OCI-LY3 (cell line): Measurements from ENCODE around the gene DRD2.

ENCODE experiments used
- H2AFZ ChIP-seq: fragments of 200-600, 300-600 bp; shearing (Covaris generic); 2 replicates; pipeline ENCODE4 v1.6.0; 2014; ENCODE audit warnings: antibody characterized with exemption, low read depth, low read length
- H3K27ac ChIP-seq: fragments of 200-600, 300-600 bp; sonication (generic); 2 replicates; pipeline ENCODE4 v1.5.1; 2014; ENCODE audit warnings: mild to moderate bottlenecking, low read length, moderate library complexity, mixed read lengths
- H3K27me3 ChIP-seq: fragments of 200-600, 300-600 bp; sonication (generic); 2 replicates; pipeline ENCODE4 v1.6.1; 2014; ENCODE audit warnings: low read depth, low read length, mixed read lengths
- H3K36me3 ChIP-seq: fragments of 200-600, 300-600 bp; sonication (generic); replicated peaks from 2 replicates; pipeline ENCODE3; 2014; ENCODE audit warnings: low read depth, low read length, mixed read lengths
- H3K4me1 ChIP-seq: fragments of 300-600, 200-600 bp; sonication (generic); 2 replicates; pipeline ENCODE4 v1.6.1; 2014; ENCODE audit warnings: low read length, mixed read lengths
- H3K4me2 ChIP-seq: fragments of 200-600, 300-600 bp; sonication (generic); 2 replicates; pipeline ENCODE4 v1.6.1; 2014; ENCODE audit warnings: low read length, mixed read lengths
- H3K4me3 ChIP-seq: fragments of 300-600, 200-600 bp; sonication (generic); 2 replicates; pipeline ENCODE4 v1.5.1; 2014; ENCODE audit warnings: antibody characterized with exemption, mild to moderate bottlenecking, low read length, moderate library complexity
- H3K79me2 ChIP-seq: fragments of 300-600, 200-600 bp; shearing (Covaris generic); 2 replicates; pipeline ENCODE4 v1.6.1; 2014; ENCODE audit warnings: mild to moderate bottlenecking, low read length, mixed read lengths
- H3K9ac ChIP-seq: fragments of 300-600, 200-600 bp; shearing (Covaris generic); 2 replicates; pipeline ENCODE4 v1.6.0; 2014; ENCODE audit warnings: mild to moderate bottlenecking, low read length, moderate library complexity
- H3K9me3 ChIP-seq: fragments of 200-600, 300-600 bp; shearing (Covaris generic); 2 replicates; pipeline ENCODE4 v1.6.1; 2014; ENCODE audit warnings: low read length, mixed read lengths; ENCODE audit not compliant: insufficient read depth
- H4K20me1 ChIP-seq: fragments of 200-600, 300-600 bp; sonication (generic); 2 replicates; pipeline ENCODE4 v1.6.1; 2016; ENCODE audit warnings: low read length, mixed read lengths; ENCODE audit not compliant: insufficient read depth
- EZH2phosphoT487 ChIP-seq: fragments of 200-600 bp; shearing (Covaris generic); IDR thresholded peaks from 2 replicates; pipeline ENCODE4 v1.6.1; 2018; ENCODE audit warnings: antibody characterized with exemption, mixed run types, low read depth
- TF ChIP-seq, protein P1 (sequence below): fragments of 200-600, 300-600 bp; sonication (generic); IDR thresholded peaks from 2 replicates; pipeline ENCODE4 v1.5.1; 2014; ENCODE audit warnings: antibody characterized with exemption, low read length, low read depth

The DRD2 gene

DNA sequence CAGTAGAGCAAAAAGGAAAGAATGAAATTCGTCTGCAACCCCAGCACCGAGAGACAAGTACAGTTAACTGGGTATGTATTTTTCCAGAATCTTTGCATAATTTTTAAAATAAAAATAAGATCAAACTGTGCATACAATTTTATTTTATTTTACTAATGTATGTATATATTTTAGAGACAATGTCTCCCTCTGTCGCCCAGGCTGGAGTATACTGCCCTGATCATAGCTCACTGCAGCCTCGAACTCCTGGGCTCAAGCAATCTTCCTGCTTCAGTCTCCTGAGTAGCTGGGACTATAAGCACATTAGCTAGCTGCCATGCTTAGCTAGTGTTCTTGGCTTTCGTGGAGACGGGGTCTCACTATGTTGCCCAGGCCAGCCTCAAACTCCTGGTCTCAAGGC, 18.8 kb upstream of the DRD2 start:
- no peaks in the 10 kb centered on the region for H4K20me1 ChIP-seq
- H3K27me3 ChIP-seq: peaks cover 21% of the 10 kb centered on the region
- H2AFZ ChIP-seq: no peak overlapping the region
- H3K4me1 ChIP-seq: no peaks in the 10 kb centered on the region
- no peak overlapping the region for H3K9ac ChIP-seq
- no peak for TF ChIP-seq EZH2phosphoT487
- TF ChIP-seq, protein P1, sequence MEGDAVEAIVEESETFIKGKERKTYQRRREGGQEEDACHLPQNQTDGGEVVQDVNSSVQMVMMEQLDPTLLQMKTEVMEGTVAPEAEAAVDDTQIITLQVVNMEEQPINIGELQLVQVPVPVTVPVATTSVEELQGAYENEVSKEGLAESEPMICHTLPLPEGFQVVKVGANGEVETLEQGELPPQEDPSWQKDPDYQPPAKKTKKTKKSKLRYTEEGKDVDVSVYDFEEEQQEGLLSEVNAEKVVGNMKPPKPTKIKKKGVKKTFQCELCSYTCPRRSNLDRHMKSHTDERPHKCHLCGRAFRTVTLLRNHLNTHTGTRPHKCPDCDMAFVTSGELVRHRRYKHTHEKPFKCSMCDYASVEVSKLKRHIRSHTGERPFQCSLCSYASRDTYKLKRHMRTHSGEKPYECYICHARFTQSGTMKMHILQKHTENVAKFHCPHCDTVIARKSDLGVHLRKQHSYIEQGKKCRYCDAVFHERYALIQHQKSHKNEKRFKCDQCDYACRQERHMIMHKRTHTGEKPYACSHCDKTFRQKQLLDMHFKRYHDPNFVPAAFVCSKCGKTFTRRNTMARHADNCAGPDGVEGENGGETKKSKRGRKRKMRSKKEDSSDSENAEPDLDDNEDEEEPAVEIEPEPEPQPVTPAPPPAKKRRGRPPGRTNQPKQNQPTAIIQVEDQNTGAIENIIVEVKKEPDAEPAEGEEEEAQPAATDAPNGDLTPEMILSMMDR: no peak
- H3K4me3 ChIP-seq: no peak overlapping the region
- H3K36me3 ChIP-seq: no peaks in the 10 kb centered on the region
- no peaks in the 10 kb centered on the region for H3K9me3 ChIP-seq
- H3K4me2 ChIP-seq: no peak overlapping the region
- H3K79me2 ChIP-seq: no peaks in the 10 kb centered on the region
- H3K27ac ChIP-seq: no peak overlapping the region

DNA sequence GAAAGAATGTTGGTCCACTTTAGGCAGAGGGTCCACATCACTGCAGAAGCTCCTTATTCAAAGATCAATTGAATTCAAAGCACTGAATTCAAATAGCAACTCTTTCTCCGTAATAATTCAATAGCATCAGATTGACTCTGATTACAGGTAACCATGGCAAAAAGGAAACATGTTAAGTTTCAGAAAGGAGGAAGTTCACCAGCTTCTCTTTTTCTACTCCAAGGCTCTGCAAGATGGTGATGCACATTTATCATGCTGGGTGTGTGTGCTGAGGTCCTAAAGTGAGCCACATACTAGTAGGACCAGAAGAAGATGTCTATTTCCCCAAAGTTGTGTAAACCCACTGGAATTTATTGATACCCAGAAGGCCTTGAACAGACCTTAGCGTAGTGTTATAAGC, 18.0 kb upstream of the DRD2 start:
- Histone ChIP-seq H3K4me3 (no peak overlapping the region), H3K9ac (no peak overlapping the region), H2AFZ (no peak overlapping the region), H3K4me2 (no peak overlapping the region), H3K4me1 (no peaks in the 10 kb centered on the region), H3K27ac (no peak overlapping the region), H3K79me2 (no peaks in the 10 kb centered on the region), H3K27me3 (peaks cover 21% of the 10 kb centered on the region), H3K9me3 (no peaks in the 10 kb centered on the region), H4K20me1 (no peaks in the 10 kb centered on the region), H3K36me3 (no peaks in the 10 kb centered on the region)
- no peak for TF ChIP-seq EZH2phosphoT487
- TF ChIP-seq, protein P1: no peak

DNA sequence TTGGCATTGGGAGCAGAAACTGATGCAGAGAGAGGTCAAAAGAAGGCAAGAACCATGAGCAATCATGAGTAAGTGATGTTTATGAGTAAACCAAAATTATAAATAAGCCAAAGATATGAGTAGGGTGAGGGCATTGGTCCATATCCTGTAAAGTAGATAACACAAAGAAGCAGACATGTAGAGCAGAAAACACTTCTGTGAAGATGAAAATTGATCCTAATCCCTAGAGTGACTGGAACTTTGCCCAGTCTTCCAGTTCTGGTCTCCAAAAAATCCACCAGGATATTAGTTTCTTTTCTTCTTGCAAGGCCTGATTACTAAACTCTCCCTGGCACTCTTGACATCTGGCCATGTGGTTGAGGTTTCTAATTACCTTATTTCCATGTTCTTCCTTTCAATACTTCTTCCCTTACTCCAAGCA, 13.7 kb upstream of the DRD2 start:
- Histone ChIP-seq H3K9ac (no peak overlapping the region), H3K4me3 (no peak overlapping the region), H3K4me2 (no peak overlapping the region), H4K20me1 (no peaks in the 10 kb centered on the region), H3K79me2 (no peaks in the 10 kb centered on the region), H3K9me3 (no peaks in the 10 kb centered on the region), H3K27ac (no peak overlapping the region), H3K4me1 (no peaks in the 10 kb centered on the region), H3K27me3 (peaks cover 8% of the 10 kb centered on the region; the same call in 1 of the 2 replicates), H2AFZ (no peak overlapping the region), H3K36me3 (no peaks in the 10 kb centered on the region)
- TF ChIP-seq EZH2phosphoT487: no peak
- TF ChIP-seq, protein P1: no peak

DNA sequence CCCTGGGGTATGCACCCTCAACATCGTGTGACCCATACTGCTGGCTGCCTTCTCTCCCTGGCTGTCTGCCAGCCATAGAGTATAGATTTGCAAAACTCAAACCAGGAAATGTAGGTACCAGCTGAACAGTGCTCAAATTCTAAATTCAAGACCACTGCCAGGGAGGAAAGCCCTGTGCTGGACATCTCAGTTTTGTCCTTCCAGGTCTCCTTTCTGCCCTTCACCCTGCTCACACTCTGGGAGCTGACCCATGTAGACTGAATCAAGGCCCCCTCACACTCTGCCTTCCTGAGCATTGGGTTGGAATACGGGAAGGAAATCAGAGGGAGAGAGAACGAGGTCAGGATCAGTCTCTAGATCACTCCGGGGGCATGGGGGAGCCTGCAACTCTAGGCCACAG, 12.4 kb upstream of the DRD2 start:
- Histone ChIP-seq H4K20me1 (no peaks in the 10 kb centered on the region), H3K79me2 (no peaks in the 10 kb centered on the region), H3K9ac (no peak overlapping the region), H3K36me3 (no peaks in the 10 kb centered on the region), H3K27me3 (peaks cover 12% of the 10 kb centered on the region; the same call in 1 of the 2 replicates), H3K9me3 (no peaks in the 10 kb centered on the region), H3K4me3 (no peak overlapping the region), H3K4me2 (no peak overlapping the region), H3K4me1 (no peaks in the 10 kb centered on the region), H2AFZ (no peak overlapping the region), H3K27ac (no peak overlapping the region)
- TF ChIP-seq, protein P1: no peak
